Measurements from ENCODE around the gene ADAM23. TPM values are rescaled to one million over a fixed set of nuclear protein-coding genes. Genes with fewer than 3 reads are reported as not detected.

Gene ADAM23
- polyA plus RNA-seq, 1 of the 3 experiments (the other 2 are of a cell fraction) = 3.7 TPM

- TF ChIP-seq GABPA (IDR thresholded peaks at IDR 0.05; ENCODE audit: low read depth) (no peak), JUND (IDR thresholded peaks at IDR 0.05) (no peak), RFX5 (IDR thresholded peaks at IDR 0.05; ENCODE audit: low read length) (no peak), GATA2 (CRISPR knock-in tag; IDR thresholded peaks at IDR 0.05) (no peak), USF2 (IDR thresholded peaks at IDR 0.05; ENCODE audit: borderline replicate concordance, low read depth, low read length) (no peak)
These were observed 204.7 kb downstream of the ADAM23 start (continued) for GRCh38 chr2:206647985-206648384.

GRCh38 chr2:206657087-206657486, 213.8 kb downstream of the ADAM23 start:
- H3K4me3 ChIP-seq (ENCODE audit: low read depth in 2 of 2, low read length in 1 of 2) = no peak overlapping the region

More at GRCh38 chr2:206657087-206657486, 213.8 kb downstream of the ADAM23 start:
- ChIA-PET CTCF (interaction anchor here (1.4 kb wide), 1 partner anchor 10 kb away, joined by 3 read pairs; no protein-coding TSS in a partner anchor), POLR2A (no interaction called here)
- Histone ChIP-seq H3K9me3 (no peaks in the 10 kb centered on the region), H3F3A (replicated peaks; ENCODE audit: insufficient read depth) (no peaks in the 10 kb centered on the region), H3K4me1 (ENCODE audit: control insufficient read depth in 1 of 2, insufficient read depth in 2 of 2, low read depth in 1 of 2, low read length in 1 of 2) (no peaks in the 10 kb centered on the region), H3K36me3 (replicated peaks in 1 of 2; ENCODE audit: control insufficient read depth in 1 of 2, insufficient read depth in 2 of 2, low read length in 1 of 2) (no peaks in the 10 kb centered on the region), H3K27ac (ENCODE audit: low read depth in 2 of 2, low read length in 1 of 2) (no peak overlapping the region), H3K9me2 (no peaks in the 10 kb centered on the region), H3K27me3 (ENCODE audit: insufficient read depth) (no peaks in the 10 kb centered on the region), H2AFZ (ENCODE audit: low read depth) (no peak overlapping the region), H4K20me1 (ENCODE audit: insufficient read depth) (no peaks in the 10 kb centered on the region), H3K79me2 (ENCODE audit: insufficient read depth) (no peaks in the 10 kb centered on the region), H3K4me2 (no peak overlapping the region), H3K9ac (no peak overlapping the region)
- WGBS (ENCODE audit: low lambda C conversion rate) = 75% methylated on average over 1 of the region's 1 CpG
- TF ChIP-seq NFIC (IDR thresholded peaks at IDR 0.05; ENCODE audit: borderline replicate concordance) (no peak), YY1 (IDR thresholded peaks at IDR 0.05; ENCODE audit: low read depth) (no peak), CTCF (IDR thresholded peaks at IDR 0.05) (no peak), USF1 (IDR thresholded peaks at IDR 0.05; ENCODE audit: borderline replicate concordance, low read depth) (no peak), EP300 (IDR thresholded peaks at IDR 0.05; ENCODE audit: borderline replicate concordance in 1 of 2, low read depth in 1 of 2, low read length in 1 of 2) (no peak), IRF3 (IDR thresholded peaks at IDR 0.05; ENCODE audit: low read depth, low read length) (no peak), MAX (IDR thresholded peaks at IDR 0.05; ENCODE audit: low read depth) (no peak), RFX5 (IDR thresholded peaks at IDR 0.05; ENCODE audit: low read length) (no peak), ZBTB33 (IDR thresholded peaks at IDR 0.05; ENCODE audit: borderline replicate concordance, low read depth) (no peak), PBX3 (IDR thresholded peaks at IDR 0.05) (no peak), ELF1 (IDR thresholded peaks at IDR 0.05) (no peak), TCF12 (IDR thresholded peaks at IDR 0.05) (no peak), FOSL2 (IDR thresholded peaks at IDR 0.05; ENCODE audit: borderline replicate concordance, low read depth) (no peak)
- no peak for DNase-seq

Data from SK-N-SH (cell line).